NCI-H187 (cell line): ENCODE results near the gene ATG4C.

ENCODE experiments used
- DNase-seq, 2 experiments: peaks; one replicate each; lab custom pipeline; 2025; lab: John Stamatoyannopoulos, UW

ATG4C gene

DNA sequence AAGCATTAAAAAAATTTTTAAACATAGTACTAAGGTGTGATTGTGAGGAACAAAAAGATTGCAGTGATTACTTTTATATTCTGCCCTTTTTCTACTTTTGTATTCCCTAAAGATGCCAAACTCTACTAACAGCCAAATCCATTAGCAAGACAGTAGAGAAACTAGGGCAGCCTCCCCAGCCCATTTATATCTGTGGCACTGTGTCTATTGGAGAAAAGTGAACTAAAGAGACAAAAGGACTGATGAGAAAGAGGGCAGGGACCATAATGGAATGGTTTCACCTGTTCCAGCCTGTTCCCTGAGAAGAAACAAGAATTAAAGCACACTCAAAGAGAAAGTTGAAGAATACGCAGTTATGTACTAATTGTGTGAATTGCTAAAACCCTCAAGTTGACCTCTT, 56.6 kb downstream of the ATG4C start:
- DNase-seq = no peak

DNA sequence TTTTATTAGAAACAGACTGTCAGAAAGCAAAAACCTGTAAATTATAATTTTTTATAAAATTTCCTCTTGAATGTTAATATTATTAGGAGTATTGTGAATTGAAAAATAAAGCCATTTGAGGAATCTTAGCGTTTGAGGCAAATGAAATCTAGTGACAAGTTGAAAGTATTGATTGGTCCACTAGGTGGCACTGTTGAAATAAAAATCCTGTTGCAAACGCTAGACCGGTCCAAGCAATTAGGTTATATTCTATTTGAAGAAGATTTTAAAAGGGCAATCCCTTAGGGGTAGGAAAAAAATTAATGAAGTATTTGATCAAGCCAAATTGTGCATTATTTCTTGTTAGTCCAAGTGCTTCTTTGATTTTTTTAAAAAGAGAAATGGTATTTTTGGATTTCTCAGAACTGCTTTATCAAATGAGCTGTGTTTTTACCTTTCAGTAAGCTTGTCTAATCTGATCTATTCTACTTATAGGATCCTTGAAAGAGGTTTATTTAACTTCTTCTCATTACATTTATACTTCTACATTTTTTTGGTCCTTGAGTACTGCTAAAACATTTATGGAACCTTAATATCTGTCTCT, 57.7 kb downstream of the ATG4C start:
- peak; percentile 39 to 63 for DNase-seq

- DNase-seq = no peak
Observed at GRCh38 chr1:62844030-62844429, 60.1 kb downstream of the ATG4C start.

DNA sequence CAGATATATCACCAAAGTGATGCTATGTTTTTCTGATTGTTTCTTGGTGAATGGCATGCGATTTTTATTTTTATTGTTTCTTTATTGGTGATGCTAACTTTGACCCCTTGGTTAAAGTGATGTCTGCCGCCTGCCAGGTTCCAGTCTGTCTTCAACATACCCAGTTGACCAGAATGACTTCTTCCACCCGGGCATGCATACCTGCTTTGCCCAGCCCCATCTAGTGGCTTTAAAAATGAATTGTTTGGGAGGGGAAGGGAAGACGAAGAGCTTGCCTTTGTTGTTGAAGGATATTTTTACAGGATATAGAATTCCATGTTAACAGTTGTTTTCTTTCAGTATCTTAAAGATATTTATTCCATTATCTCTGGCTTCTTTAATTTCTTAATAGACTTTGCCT, 65.1 kb downstream of the ATG4C start:
- DNase-seq = no peak

DNA sequence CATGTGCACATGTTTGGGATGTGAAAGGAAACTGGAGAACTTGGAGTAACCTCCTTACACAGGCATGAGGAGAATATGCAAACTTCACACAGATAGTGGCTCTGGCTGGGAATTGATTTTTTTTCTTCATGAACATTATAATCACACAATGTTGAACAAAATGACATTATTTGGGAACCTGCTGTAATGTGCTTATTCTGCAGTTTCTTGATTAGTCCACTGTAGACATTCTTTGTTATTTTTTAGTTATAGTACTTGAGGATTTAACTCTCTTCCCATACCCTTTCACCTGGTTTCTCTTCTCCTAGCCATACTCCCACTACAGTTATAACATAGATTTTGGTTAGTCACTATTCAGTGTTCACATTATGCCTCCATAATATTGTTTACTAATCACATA, 68.3 kb downstream of the ATG4C start:
- no peak for DNase-seq

DNA sequence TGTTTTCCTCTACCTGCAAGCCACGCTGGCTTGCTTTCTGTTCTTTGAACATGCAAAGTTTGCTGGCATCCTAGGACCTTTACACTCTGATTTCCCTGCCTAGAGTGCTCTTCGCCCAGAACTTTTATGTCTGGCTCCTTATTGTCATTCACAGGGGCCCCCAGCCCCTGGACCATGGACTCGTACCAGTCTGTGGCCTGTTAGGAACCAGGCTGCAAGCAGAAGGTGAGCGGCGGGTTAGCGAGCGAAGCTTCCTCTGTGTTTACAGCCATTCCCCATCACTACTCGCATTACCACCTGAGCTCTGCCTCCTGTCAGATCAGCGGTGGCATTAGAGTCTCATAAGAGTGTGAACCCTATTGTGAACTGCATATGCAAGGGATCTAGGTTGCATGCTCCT, 73.0 kb downstream of the ATG4C start:
- no peak for DNase-seq

GRCh38 chr1:62869217-62869754, 85.4 kb downstream of the ATG4C start:
- no peak for DNase-seq

DNA sequence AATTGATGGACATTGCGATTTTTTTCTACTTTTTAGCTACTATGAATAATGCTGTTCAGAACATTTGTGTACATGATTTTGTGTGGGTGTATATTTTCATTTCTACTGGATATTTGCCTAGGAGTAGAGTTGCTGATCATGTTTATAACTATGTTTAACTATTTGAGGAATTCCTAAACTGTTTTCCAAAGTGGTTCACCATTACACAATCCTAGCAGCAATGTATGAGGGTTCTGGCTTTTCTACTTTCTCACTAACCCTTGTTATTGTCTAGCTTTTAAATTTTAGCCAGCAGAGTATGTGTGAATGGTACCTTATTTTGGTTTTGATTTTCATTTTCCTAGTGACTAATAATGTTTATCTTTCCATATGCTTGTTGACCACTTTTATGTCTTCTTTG, 86.2 kb downstream of the ATG4C start:
- DNase-seq = no peak

DNA sequence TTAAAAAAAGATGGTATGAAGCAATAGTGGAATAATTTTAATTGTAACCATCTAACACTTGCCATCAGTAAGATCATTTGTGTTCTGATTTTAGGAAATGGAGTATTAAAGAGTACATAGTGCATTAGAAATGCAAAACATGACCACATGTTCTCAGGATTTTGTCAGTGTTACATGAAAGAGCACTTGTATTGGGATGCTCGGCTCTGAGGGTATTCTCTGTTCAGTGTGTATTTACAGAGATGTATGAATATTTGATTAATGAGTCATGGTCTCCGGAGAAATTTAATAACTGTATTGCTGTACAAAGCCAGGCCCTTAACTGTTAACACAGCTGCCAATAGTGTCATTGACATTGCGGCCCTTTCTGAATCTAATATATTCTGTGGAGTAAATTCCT, 91.7 kb downstream of the ATG4C start:
- DNase-seq = no peak

- no peak for DNase-seq
Observed at GRCh38 chr1:62876535-62876934, 92.6 kb downstream of the ATG4C start.

DNA sequence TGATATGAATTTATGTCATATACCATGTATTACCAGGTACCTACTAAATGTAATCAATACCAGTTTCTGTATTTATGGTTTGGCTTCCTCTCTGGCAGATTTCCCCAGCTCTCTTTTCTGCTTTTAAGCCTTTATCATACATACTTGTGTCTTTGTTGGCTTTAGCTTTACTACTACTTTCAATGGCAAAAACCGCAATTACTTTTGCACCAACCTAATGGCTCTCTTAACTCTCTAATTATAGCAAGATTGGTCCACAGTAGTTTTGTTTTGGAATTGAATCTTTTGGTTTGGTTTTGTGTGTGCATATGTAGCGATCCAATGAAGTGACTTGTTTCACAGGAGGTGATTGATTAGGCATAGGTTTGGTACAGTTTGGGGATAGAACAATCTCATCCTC, 93.6 kb downstream of the ATG4C start:
- no peak for DNase-seq

DNA sequence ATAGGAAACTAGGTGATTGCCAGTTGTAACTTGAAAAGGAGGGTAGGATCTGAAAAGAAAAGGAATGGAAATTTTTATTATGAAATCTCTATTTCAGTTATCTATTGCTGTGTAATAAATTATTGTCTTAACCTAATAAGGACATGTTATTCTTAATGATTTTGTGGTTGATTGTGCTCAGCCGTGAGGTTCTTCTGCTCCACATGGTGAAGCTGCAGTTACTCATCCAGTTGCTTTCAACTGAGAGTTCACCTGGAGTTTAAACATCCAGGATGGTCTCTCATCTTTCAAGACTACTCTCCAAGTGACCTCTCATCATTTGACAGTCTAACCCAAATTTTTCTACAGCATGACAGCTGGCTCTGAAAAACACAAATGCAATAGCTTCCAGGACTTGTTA, 96.0 kb downstream of the ATG4C start:
- DNase-seq = no peak

GRCh38 chr1:62882201-62883104, 98.5 kb downstream of the ATG4C start:
- DNase-seq = no peak

DNA sequence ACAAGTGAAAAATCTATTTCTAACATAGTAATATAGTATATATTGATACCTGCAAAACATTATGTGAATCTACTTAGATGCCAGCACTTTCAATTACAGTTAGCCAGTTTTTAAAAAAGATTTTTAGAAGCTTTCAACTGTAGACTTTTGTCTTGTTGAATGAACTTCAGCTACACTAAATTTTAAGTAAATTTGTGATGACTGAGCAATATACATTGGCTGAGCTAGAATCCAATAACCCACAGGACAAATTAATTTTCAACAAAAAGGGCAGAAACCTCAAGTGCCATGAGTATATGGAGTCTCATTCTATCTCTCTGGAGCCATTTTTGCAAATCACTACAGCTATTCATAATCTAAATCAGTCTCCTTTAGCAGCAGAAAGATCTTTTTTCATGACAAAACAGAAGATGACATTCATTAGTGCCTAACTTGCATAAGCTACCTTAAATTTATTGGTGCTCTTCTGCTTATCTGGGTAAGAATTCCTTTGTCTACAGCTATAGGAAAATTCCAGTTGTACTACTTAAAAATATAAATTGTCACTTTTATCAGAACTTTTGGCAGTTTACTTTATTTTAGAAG, 100.3 kb downstream of the ATG4C start:
- DNase-seq = no peak

- no peak for DNase-seq
Observed at GRCh38 chr1:62887799-62888507, 104.0 kb downstream of the ATG4C start.

- DNase-seq = peak; percentile 24 to 33
Observed at GRCh38 chr1:62891956-62892562, 108.1 kb downstream of the ATG4C start.

DNA sequence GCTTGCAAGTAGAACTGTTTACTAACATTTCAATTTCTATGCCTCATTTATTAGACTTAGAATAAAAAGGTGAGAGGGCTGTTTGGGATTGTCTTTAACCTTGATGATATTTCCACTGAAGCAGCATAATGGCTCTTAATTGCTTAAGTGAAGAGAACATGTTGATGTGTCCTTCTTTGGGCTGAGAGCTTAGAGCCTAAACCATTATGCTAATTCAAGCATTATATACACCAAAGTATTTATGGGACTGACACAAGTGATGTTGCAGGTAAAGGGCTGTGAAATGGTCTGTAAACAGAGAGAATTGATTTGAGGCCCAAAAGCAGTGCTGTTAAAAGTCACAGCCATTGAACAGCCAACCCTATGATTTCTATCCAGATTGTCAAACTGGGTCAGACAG, 113.9 kb downstream of the ATG4C start:
- DNase-seq = peak; percentile 45 to 74

GRCh38 chr1:62900566-62900965, 116.6 kb downstream of the ATG4C start:
- no peak for DNase-seq

- no peak for DNase-seq
Observed at GRCh38 chr1:62901650-62902049, 117.7 kb downstream of the ATG4C start.

- DNase-seq = no peak
Observed at GRCh38 chr1:62903522-62903921, 119.6 kb downstream of the ATG4C start.

DNA sequence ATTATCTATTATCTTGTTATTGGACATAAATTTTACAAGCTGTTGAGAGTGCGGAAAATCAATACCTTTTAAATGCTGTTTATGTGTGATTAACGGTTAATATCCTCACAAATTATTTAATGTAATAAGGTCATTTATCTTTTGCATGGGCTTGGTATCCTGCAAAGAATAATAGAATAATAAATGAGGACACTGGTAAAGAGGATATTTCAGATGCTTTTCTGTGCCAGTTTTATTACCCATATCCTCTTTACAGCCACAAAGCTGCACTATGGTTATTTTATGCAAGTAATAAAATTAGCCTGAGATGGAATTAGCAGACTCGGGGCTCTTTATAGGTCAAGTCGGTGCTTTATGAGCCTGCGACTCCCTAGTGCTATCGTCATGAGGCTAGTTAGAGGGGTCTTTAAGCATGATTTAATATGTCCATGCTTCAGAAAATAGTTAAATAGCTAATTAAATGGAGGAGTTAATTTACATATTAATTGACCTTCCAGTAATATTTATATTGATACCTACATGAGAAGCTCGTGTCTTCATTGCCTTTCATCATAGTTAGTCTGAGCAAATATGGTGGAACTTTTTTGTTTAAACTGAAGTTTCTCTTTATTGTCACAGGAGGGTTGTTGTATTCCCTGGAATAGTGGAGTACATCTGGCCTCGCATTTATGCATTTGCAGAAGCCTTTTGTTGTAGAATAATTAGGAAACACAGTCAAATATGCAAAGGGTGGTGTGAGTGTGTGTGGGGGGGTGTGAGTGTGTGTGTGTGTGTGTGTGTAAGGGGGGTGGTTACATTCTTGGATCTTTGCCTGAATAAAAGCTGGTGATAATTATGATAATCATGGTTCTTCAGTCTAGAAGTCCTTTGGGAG, 120.3 kb downstream of the ATG4C start:
- DNase-seq = no peak
